NCI-H2107 treated with DMSO at 0.1 percent for 48 hours (cell line): ENCODE results near the gene KRTAP4-9.
"Not testable (repeated sequence)": the region's sequence is repeated elsewhere in the genome, so short reads cannot be mapped to it uniquely, and the experiment has no call there.

ENCODE experiments used
- DNase-seq: peaks from one replicate; lab custom pipeline; 2025; ENCODE audit not compliant: unreplicated experiment; lab: John Stamatoyannopoulos, UW

The KRTAP4-9 gene

DNA sequence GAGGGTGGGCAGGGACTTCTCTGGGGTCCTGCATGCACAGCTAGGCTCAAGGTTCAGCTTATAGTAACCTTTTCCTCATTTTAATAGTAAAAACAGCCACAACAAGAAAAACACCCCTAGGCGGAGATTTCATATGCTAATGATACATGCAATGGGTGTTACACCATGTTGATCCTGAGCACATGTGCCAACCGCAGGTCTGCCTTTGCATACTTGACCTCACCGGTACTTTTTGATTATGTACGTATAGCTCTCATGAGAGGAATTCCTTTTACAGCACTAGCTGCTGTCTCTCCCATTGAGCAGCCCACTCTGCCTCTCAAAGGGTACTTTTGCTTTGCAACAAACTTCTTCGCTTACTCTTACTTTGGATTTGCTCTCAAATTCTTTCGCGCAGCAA lies 9.1 kb upstream of the KRTAP4-9 start:
- no peak for DNase-seq

DNA sequence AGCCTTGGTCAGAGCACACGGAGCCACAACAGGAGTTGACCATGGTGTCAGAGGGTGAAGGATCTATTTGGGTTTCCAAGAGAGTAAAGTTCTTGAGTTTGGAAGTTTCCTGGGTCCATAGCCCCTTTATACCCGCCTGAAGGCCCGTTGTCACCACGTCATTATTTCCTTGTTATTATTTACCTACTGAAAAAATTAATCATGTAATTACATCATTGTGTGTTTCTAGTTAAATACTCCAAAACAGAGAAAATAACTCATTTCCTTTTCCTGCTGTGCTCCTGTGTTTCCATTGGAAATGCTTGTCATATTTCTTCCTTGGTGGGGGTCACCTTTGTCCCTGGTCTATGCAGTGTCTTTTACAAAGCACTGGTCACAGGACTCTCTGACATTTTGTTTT lies 7.1 kb upstream of the KRTAP4-9 start, which contains the start of gene KRTAP4-8:
Gene KRTAP4-8 (minus strand): TSS at position 101 of the 400 bp plus-strand sequence. CDS start 58 bp downstream, at position 43.
- DNase-seq, result no peak

DNA sequence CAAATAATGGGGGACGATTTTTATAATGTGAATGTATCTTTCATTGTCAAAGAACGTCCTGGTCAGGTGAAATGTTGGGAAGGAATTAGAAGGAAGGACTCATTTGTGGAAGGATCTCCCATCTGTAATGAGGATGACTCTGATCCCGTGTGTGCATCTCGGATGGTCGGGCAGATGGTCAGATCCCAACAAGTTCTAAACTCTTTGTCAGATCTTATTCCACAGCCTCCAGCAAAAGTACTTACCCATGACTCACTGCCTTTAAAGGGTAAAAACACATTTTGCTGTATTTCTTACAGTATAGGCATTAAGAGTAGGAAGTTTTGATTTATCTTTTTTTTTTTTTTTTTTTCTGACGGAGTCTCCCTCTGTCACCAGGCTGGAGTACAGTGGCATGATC lies 6.7 kb upstream of the KRTAP4-9 start:
- no peak for DNase-seq

DNA sequence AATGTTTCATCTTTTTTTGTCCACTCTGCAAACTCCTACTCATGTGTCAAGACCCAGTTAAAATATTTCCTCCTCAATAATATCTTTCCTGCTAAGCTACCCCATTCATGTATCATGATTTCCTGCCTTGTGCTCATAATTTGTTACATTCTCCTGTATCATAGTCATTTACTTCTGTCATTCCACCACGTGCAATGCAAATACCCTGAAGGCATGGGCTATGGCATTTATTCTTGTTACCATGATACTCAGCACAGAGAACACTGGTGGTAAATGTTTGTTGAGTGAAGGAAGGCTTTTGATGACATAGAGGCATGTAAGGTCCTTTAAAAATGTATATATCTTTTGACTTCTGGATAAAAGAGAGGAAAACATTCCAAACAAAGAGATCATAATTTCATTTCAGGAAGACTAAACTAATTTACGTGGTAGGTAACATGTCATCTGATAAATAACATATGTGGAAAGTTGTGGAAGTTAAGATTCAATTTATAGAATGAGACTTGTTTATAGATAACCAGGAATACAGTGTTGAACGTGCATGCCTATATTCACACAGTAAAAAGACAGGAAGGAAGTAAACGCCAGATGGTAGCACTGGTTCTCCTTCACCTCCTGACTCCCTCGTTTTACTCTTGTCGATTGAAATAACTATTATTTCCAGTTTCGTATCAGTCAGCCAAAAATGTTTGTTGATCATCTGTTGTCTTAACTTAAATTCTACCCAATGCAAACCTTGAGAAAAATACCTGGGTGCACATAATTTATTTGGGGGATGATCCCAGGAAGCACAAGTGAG lies 5.3 kb upstream of the KRTAP4-9 start:
- DNase-seq, result not testable (repeated sequence)

DNA sequence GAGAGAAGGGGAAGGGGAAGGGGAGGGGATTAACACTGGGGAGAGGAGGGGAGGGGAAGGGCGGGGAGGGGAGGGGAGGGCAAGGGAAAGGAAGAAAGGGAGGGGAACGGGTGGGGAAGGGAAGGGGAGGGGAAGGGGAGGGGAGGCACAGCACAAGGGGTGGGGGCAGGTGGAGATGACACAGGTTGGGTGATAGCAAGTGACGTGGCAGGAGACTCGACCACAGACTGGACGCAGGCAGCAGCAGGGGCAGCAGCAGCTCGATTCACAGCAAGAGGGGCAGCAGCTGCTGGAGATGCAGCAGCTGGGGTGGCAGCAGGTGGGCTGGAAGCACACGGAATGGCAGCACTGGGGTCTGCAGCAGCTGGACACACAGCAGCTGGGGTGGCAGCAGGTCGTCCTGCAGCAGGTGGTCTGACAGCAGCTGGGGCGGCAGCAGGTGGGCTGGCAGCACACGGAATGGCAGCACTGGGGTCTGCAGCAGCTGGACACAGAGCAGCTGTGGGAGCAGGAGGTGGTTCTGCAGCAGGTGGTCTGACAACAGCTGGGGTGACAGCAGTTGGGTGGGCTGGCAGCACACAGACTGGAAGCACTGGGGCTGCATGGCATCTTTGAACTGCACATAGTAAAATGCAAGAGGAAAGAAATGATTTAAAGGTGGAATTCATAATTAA lies 3.5 kb upstream of the KRTAP4-9 start, which contains the start of gene KRTAP4-16:
Gene KRTAP4-16 (minus strand): TSS at position 624 of the 674 bp plus-strand sequence. CDS start 0 bp downstream, at position 624.
- no peak for DNase-seq

DNA sequence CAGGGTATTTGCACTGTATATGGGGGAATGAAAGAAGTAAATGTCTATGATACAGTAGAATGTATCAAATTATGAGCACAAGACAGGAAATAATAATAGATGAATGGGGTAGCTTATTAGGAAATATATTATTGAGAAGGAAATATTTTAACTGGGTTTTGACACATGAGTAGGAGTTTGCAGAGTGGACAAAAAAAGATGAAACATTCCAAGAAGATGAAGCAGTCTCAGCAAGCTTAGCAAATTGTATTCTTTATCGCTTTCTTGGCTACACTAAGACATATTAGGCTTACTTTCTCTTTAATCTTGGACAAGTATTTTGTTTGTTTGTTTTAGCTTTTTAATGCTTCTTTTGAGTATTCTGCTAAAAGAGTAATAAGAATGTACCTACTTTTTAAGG lies 1.3 kb upstream of the KRTAP4-9 start:
- DNase-seq, result no peak

DNA sequence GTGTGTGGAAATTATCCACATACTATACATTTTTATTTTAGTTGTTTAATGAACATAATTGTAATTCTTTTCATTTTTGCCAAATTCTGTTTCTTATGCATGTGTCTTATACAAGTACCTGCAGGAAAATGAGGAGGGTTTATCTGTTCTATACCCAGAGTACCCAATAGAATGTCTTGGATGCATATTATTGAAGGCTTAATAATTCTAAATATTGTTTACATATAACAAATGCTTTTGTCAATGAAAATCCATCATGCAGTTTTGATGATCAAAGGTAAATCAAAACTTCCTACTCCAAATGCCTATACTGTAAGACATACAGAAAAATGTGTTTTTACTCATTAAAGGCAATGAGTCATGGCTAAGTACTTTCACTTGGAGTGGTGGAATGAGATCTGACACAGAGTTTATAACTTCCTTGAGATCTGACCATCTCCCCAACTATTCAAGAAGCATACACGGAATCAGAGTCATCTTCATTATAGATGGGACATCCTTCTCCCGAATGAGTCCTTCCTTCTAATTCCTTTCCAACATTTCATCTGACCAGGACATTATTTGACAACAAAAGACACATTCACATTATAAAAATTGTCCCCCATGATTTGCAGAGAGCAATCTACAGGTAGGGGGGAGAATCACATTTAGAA lies 677 bp upstream of the KRTAP4-9 start:
- DNase-seq, result not testable (repeated sequence)

DNA sequence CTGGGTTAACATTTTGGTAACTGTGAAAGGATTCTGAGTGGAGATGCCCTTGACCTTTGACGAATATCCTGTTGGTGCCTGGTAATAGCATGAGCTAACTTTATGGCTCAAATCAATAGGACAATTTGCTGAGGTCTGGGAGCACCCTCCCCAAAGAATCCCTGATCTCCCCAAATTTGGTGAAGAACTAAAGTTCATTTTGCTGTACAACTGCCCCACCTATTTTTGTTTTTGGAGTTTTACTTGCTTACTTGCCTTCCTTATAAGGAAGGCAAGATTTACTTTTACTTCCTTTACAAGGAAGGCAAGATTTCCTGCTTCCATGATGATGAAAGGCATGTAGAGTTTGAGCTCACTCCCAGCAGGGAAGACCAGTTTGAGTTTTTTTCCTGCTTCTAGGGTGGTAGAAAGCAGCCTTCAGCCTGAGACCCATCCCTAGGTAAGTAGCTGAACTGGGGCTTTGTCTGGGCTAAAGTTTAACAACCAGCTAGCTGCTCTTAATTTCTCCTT lies 2.8 kb downstream of the KRTAP4-9 start:
- DNase-seq, result no peak

DNA sequence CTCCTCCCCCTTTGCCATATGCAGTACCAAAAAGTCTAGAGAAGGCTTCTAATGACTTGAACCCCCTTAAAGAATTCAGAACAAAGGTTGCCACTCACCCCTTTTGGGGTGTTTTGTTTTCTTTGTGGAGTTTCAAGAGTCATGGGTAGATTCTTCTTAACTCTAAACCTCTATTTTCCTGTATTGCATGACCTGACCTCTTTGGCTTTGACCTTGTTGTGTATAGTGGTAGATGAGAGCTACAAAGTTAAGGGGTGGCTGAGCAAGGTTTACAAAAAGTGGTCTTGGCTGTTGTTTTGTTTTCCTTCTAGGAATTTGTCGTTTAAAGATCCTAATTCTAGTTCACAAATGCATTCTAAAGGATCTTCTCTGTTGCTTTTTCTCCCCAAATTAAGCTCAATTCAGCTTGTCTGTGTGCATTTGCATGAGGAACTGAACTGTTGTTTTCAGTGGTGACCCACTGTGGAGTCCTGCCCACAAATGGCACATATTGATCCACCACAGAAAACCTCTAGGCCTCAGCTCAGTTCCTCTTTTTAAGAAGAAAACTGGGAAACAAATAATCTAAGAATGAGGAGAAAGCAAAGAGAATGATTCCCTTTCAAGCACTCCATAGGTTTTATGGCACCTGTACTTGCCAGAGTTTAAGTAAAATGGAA lies 3.7 kb downstream of the KRTAP4-9 start:
- not testable (repeated sequence) for DNase-seq

DNA sequence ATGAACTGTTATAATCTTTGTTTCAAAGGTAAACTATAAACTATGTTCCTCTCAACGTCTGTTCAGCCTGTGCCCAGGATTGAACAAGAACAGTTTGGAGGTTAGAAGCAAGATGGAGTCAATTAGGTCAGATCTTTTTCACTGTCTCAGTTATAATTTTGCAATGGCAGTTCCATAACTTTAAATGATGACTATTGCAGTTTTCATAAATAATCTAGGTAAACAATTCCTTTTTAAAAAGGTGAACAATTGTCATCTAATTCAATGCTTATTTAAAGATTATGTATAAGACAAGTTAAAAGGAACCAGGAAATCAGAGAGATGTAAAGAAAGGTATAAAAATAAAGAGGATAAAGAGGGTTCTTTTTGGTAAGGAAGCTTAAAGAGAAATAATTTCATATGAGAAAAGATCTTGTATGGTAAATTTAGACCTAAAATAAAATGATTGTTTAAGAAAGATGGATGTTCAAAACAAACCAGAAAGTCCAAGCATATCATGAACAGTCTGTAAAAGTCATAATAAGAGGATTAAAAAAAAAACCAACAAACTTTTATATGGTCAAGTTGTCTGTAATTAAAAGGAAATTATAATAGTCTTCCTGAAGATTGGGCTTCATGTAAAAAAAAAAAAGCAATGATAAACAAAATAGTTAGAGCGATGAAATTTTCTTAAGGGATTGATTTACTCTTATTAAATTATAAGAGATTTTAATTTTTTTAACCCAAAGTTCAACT lies 6.1 kb downstream of the KRTAP4-9 start:
- DNase-seq, result no peak

DNA sequence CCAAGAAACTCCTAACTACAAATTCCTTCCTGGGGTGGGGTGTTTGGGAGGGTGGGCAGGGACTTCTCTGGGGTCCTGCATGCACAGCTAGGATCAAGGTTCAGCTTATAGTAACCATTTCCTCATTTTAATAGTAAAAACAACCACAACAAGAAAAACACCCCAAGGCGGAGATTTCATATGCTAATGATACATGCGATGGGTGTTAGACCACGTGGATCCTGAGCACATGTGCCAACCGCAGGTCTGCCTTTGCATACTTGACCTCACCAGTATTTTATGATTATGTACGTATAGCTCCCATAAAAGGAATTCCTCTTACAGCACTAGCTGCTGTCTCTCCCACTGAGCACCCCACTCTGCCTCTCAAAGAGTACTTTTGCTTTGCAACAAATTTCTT lies 11.1 kb downstream of the KRTAP4-9 start:
- DNase-seq, result no peak

DNA sequence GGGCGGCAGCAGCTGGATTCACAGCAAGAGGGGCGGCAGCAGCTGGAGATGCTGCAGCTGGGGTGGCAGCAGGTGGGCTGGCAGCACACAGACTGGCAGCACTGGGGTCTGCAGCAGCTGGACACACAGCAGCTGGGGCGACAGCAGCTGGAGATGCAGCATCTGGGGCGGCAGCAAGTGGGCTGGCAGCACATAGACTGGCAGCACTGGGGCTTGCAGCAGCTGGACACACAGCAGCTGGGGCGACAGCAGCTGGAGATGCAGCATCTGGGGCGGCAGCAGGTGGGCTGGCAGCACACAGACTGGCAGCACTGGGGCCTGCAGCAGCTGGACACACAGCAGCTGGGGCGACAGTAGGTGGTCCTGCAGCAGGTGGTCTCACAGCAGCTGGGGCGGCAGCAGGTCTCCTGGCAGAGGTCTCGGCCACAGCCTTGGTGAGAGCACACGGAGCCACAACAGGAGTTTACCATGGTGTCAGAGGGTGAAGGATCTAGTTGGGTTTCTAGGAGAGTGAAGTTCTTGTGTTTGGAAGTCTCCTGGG lies 12.7 kb downstream of the KRTAP4-9 start, which contains the start of gene KRTAP4-11:
Gene KRTAP4-11 (minus strand): TSS at position 528 of the 541 bp plus-strand sequence. CDS start 58 bp downstream, at position 470.
- DNase-seq, result not testable (repeated sequence)

DNA sequence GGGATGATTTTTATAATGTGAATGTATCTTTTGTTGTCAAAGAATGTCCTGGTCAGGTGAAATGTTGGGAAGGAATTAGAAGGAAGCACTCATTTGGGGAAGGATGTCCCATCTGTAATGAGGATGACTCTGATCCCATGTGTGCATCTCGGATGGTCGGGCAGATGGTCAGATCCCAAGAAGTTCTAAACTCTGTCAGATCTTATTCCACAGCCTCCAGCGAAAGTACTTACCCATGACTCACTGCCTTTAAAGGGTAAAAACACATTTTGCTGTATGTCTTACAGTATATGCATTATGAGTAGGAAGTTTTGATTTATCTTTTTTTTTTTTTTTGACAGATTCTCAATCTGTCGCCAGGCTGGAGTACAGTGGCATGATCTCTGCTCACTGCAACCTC lies 13.5 kb downstream of the KRTAP4-9 start:
- DNase-seq, result no peak

DNA sequence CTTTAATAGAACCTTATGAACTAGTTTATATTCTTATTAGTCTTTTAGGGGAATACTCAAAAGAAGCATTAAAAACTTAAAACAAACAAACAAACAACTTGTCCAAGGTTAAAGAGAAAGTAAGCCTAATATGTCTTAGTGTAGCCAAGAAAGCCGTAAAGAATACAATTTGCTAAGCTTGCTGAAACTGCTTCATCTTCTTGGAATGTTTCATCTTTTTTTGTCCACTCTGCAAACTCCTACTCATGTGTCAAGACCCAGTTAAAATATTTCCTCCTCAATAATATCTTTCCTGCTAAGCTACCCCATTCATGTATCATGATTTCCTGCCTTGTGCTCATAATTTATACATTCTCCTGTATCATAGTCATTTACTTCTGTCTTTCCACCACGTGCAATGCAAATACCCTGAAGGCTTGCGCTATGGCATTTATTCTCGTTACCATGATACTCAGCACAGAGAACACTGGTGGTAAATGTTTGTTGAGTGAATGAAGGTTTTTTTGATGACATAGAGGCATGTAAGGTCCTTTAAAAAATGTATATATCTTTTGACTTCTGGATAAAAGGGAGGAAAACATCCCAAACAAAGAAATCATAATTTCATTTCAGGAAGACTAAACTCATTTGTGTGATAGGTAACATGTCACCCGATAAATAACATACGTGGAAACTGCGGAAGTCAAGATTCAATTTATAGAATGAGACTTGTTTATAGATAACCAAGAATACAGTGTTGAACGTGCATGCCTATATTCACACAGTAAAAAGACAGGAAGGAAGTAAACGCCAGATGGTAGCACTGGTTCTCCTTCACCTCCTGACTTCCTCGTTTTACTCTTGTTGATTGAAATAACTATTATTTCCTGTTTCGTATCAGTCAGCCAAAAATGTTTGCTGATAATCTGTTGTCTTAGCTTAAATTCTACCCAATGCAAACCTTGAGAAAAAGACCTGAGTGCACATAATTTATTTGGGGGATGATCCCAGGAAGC lies 14.8 kb downstream of the KRTAP4-9 start:
- DNase-seq, result not testable (repeated sequence)

DNA sequence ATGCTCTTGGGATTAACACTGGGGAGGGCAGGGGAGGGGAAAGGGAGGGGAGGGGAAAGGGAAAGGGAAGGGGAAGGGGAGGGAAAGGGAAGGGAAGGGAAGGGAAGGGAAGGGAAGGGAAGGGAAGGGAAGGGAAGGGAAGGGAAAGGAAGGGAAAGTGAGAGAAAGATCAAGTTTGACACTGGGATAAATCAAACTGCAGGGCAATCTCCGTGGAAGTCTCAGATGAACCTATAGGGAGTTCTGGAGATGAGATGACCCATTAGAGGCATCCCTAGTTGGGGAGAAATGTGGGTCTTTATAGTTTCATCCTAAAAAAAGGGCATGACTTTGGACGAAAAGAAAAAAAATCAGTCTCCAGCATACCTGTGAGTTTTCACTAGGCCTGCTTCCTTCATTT lies 16.6 kb downstream of the KRTAP4-9 start:
- DNase-seq, result no peak

DNA sequence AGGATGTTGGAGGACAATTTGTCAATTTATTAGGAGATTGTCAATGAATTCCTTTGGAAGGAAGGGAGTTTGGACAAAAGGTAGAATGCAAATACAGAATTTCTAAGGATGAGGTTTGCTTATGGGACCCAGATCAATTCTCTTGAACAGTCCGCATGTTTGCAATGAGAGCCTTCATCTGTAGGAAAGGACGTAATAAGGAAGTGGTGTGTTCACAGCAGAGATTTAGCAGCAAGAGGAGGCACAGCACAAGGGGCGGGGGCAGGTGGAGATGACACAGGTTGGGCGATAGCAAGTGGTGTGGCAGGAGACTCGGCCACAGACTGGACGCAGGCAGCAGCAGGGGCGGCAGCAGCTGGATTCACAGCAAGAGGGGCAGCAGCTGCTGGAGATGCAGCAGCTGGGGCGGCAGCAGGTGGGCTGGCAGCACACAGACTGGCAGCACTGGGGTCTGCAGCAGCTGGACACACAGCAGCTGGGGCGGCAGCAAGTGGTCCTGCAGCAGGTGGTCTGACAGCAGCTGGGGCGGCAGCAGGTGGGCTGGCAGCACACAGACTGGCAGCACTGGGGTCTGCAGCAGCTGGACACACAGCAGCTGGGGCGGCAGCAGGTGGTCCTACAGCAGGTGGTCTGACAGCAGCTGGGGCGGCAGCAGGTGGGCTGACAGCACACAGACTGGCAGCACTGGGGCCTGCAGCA lies 18.3 kb downstream of the KRTAP4-9 start:
- DNase-seq, result not testable (repeated sequence)

DNA sequence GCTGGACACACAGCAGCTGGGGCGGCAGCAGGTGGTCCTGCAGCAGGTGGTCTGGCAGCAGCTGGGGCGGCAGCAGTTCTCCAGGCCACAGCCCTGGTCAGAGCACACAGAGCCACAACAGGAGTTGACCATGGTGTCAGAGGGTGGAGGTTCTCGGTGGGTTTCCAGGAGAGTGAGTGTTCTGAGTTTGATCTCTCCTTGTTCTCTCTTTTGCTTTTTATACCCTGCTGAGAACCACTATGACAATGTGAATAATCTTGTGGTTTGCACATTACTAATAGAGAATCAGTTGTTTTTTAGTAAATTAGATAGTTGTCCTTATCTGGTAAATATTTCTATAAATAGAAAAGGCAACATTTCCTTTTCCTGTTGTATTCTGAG lies 18.8 kb downstream of the KRTAP4-9 start, which contains the start of gene KRTAP4-12:
Gene KRTAP4-12 (minus strand): TSS at position 192 of the 381 bp plus-strand sequence. CDS start 60 bp downstream, at position 132.
- not testable (repeated sequence) for DNase-seq

DNA sequence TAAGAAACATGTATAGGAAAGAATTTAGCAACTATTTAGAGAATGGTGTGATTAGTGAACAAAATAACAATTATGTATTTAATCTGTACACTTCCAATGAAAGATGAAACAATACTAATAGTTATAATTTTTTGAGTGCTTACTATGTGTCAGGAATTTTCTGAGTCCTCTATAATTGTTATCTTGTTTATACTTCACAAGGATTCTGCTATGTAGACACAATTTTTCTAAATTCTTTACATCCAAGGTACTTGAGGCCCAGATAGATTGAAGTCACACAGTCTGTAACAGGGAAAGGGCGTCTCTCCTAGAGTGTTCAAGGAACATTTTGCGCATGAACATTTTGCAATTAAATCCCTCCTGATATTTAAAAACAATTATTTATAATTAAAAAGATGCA lies 19.9 kb downstream of the KRTAP4-9 start:
- no peak for DNase-seq
